ENCODE results near the gene C6orf15.

The C6orf15 gene

GRCh38 chr6:31107052-31107451 lies 5.3 kb downstream of the C6orf15 start:
- DNase-seq (ENCODE audit: low read depth), result no peak

GRCh38 chr6:31103136-31103535 lies 9.2 kb downstream of the C6orf15 start:
- DNase-seq (ENCODE audit: low read depth), result no peak

- no peak for DNase-seq (ENCODE audit: low read depth)
Measured at GRCh38 chr6:31098449-31098938, 13.9 kb downstream of the C6orf15 start.

GRCh38 chr6:31096656-31097055 lies 15.7 kb downstream of the C6orf15 start:
- DNase-seq (ENCODE audit: low read depth), result no peak

GRCh38 chr6:31096215-31096614 lies 16.2 kb downstream of the C6orf15 start:
- DNase-seq (ENCODE audit: low read depth), result no peak

- DNase-seq (ENCODE audit: low read depth), result peak; percentile 28
Measured at GRCh38 chr6:31094389-31094881, 17.9 kb downstream of the C6orf15 start.

- no peak for DNase-seq (ENCODE audit: low read depth)
Measured at GRCh38 chr6:31092769-31093505, 19.4 kb downstream of the C6orf15 start.

- no peak for DNase-seq (ENCODE audit: low read depth)
Measured at GRCh38 chr6:31092238-31092637, 20.1 kb downstream of the C6orf15 start.

- no peak for DNase-seq (ENCODE audit: low read depth)
Measured at GRCh38 chr6:31091680-31092079, 20.7 kb downstream of the C6orf15 start.

GRCh38 chr6:31090973-31091364 lies 21.4 kb downstream of the C6orf15 start:
- DNase-seq (ENCODE audit: low read depth), result no peak

- no peak for DNase-seq (ENCODE audit: low read depth)
Measured at GRCh38 chr6:31090275-31090972, 22.0 kb downstream of the C6orf15 start.

- peak; percentile 89 for DNase-seq (ENCODE audit: low read depth)
Measured at GRCh38 chr6:31087494-31088089, 24.8 kb downstream of the C6orf15 start.

- no peak for DNase-seq (ENCODE audit: low read depth)
Measured at GRCh38 chr6:31086788-31087440, 25.5 kb downstream of the C6orf15 start.

- DNase-seq (ENCODE audit: low read depth), result peak; percentile 21
Measured at GRCh38 chr6:31083742-31084354, 28.5 kb downstream of the C6orf15 start.

- DNase-seq (ENCODE audit: low read depth), result no peak
Measured at GRCh38 chr6:31081872-31082271, 30.5 kb downstream of the C6orf15 start.

GRCh38 chr6:31079656-31080261 lies 32.6 kb downstream of the C6orf15 start:
- DNase-seq (ENCODE audit: low read depth), result peak; percentile 61

- no peak for DNase-seq (ENCODE audit: low read depth)
Measured at GRCh38 chr6:31076611-31077010, 35.8 kb downstream of the C6orf15 start.

- DNase-seq (ENCODE audit: low read depth), result no peak
Measured at GRCh38 chr6:31075528-31075927, 36.8 kb downstream of the C6orf15 start.

GRCh38 chr6:31074401-31074800 lies 38.0 kb downstream of the C6orf15 start:
- DNase-seq (ENCODE audit: low read depth), result no peak

- DNase-seq (ENCODE audit: low read depth), result no peak
Measured at GRCh38 chr6:31070711-31071197, 41.6 kb downstream of the C6orf15 start.

- peak; percentile 54 for DNase-seq (ENCODE audit: low read depth)
Measured at GRCh38 chr6:31068669-31069340, 43.6 kb downstream of the C6orf15 start.

Data from activated T-cell treated with anti-CD3 and anti-CD28 coated beads for 1 hour (primary cell).